ENCODE results near the gene SUN3. TPM values are rescaled to one million over a fixed set of nuclear protein-coding genes. Genes with fewer than 3 reads are reported as not detected.

SUN3 gene
- total and polyA plus RNA-seq, 2 donors from 2014 or later: 0.54 TPM; not detected in 1

- FAIRE-seq: no peak
- H3K36me3 ChIP-seq (ENCODE audit: control insufficient read depth in 2 of 3, insufficient read depth in 3 of 3, low read length in 3 of 3): peaks cover 0 to 10% (median 4%) of the 10 kb centered on the region in 3 donors
- H3K4me3 ChIP-seq (ENCODE audit: low read length in 3 of 3): no peak overlapping the region
- H3K4me1 ChIP-seq (ENCODE audit: control insufficient read depth in 2 of 3, insufficient read depth in 2 of 3, low read depth in 1 of 3, low read length in 3 of 3): no peaks in the 10 kb centered on the region
- H3K27me3 ChIP-seq (ENCODE audit: control insufficient read depth, insufficient read depth, low read length): no peaks in the 10 kb centered on the region
- H3K9ac ChIP-seq (ENCODE audit: low read length in 3 of 3): no peak overlapping the region
- no peaks in the 10 kb centered on the region for H3K9me3 ChIP-seq (ENCODE audit: control insufficient read depth in 2 of 3, insufficient read depth in 1 of 3, low read length in 3 of 3)
- TF ChIP-seq, protein P1, sequence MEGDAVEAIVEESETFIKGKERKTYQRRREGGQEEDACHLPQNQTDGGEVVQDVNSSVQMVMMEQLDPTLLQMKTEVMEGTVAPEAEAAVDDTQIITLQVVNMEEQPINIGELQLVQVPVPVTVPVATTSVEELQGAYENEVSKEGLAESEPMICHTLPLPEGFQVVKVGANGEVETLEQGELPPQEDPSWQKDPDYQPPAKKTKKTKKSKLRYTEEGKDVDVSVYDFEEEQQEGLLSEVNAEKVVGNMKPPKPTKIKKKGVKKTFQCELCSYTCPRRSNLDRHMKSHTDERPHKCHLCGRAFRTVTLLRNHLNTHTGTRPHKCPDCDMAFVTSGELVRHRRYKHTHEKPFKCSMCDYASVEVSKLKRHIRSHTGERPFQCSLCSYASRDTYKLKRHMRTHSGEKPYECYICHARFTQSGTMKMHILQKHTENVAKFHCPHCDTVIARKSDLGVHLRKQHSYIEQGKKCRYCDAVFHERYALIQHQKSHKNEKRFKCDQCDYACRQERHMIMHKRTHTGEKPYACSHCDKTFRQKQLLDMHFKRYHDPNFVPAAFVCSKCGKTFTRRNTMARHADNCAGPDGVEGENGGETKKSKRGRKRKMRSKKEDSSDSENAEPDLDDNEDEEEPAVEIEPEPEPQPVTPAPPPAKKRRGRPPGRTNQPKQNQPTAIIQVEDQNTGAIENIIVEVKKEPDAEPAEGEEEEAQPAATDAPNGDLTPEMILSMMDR (IDR thresholded peaks at IDR 0.05; ENCODE audit: borderline replicate concordance, extremely low read depth, insufficient read depth): no peak
- no peak overlapping the region for H3K27ac ChIP-seq (ENCODE audit: low read depth in 2 of 2, low read length in 2 of 2)
- no peak for DNase-seq
- intact Hi-C loops (cut with DNase I): no loop called here
Measured at GRCh38 chr7:47956220-47956619, 72.7 kb downstream of the SUN3 start.

GRCh38 chr7:47954231-47954911 lies 74.5 kb downstream of the SUN3 start:
- no peak overlapping the region for H3K4me3 ChIP-seq (ENCODE audit: low read length in 3 of 3)
- intact Hi-C loops (cut with DNase I): no loop called here
- peaks cover 0 to 10% (median 4%) of the 10 kb centered on the region in 3 donors for H3K36me3 ChIP-seq (ENCODE audit: control insufficient read depth in 2 of 3, insufficient read depth in 3 of 3, low read length in 3 of 3)
- no peaks in the 10 kb centered on the region for H3K9me3 ChIP-seq (ENCODE audit: control insufficient read depth in 2 of 3, insufficient read depth in 1 of 3, low read length in 3 of 3)
- DNase-seq (no peak), FAIRE-seq (no peak)
- TF ChIP-seq, protein P1 (IDR thresholded peaks at IDR 0.05; ENCODE audit: borderline replicate concordance, extremely low read depth, insufficient read depth): no peak
- H3K4me1 ChIP-seq (ENCODE audit: control insufficient read depth in 2 of 3, insufficient read depth in 2 of 3, low read depth in 1 of 3, low read length in 3 of 3): no peaks in the 10 kb centered on the region
- H3K27me3 ChIP-seq (ENCODE audit: control insufficient read depth, insufficient read depth, low read length): no peaks in the 10 kb centered on the region
- H3K9ac ChIP-seq (ENCODE audit: low read length in 3 of 3): no peak overlapping the region
- no peak overlapping the region for H3K27ac ChIP-seq (ENCODE audit: low read depth in 2 of 2, low read length in 2 of 2)

GRCh38 chr7:47953822-47954221 lies 75.1 kb downstream of the SUN3 start:
- intact Hi-C loops (cut with DNase I): no loop called here
- TF ChIP-seq, protein P1 (IDR thresholded peaks at IDR 0.05; ENCODE audit: borderline replicate concordance, extremely low read depth, insufficient read depth): no peak
- no peak overlapping the region for H3K4me3 ChIP-seq (ENCODE audit: low read length in 3 of 3)
- no peak overlapping the region for H3K9ac ChIP-seq (ENCODE audit: low read length in 3 of 3)
- no peaks in the 10 kb centered on the region for H3K9me3 ChIP-seq (ENCODE audit: control insufficient read depth in 2 of 3, insufficient read depth in 1 of 3, low read length in 3 of 3)
- no peak overlapping the region for H3K27ac ChIP-seq (ENCODE audit: low read depth in 2 of 2, low read length in 2 of 2)
- DNase-seq (no peak), FAIRE-seq (no peak)
- H3K36me3 ChIP-seq (ENCODE audit: control insufficient read depth in 2 of 3, insufficient read depth in 3 of 3, low read length in 3 of 3): peaks cover 0 to 10% (median 4%) of the 10 kb centered on the region in 3 donors
- H3K27me3 ChIP-seq (ENCODE audit: control insufficient read depth, insufficient read depth, low read length): no peaks in the 10 kb centered on the region
- no peaks in the 10 kb centered on the region for H3K4me1 ChIP-seq (ENCODE audit: control insufficient read depth in 2 of 3, insufficient read depth in 2 of 3, low read depth in 1 of 3, low read length in 3 of 3)
